Measurements from ENCODE around the gene IL2RA.

Gene IL2RA

GRCh38 chr10:5968681-5969453, 93.3 kb downstream of the IL2RA start:
- no peak overlapping the region for H3K4me3 ChIP-seq (replicated peaks; ENCODE audit: low read depth, low read length)
- peaks cover 4% of the 10 kb centered on the region for H3K36me3 ChIP-seq (ENCODE audit: control insufficient read depth, insufficient read depth, low read length)
- no peak for TF ChIP-seq CTCF (IDR thresholded peaks at IDR 0.05; ENCODE audit: insufficient read depth, low read length, poor library complexity, severe bottlenecking)
- no peak for DNase-seq (ENCODE audit: extremely low read depth, insufficient read length)
- H3K27me3 ChIP-seq (replicated peaks; ENCODE audit: control insufficient read depth, insufficient read depth, low read length), result no peaks in the 10 kb centered on the region

- Histone ChIP-seq H3K36me3 (ENCODE audit: control insufficient read depth, insufficient read depth, low read length) (peaks cover 4% of the 10 kb centered on the region), H3K27me3 (replicated peaks; ENCODE audit: control insufficient read depth, insufficient read depth, low read length) (no peaks in the 10 kb centered on the region), H3K4me3 (replicated peaks; ENCODE audit: low read depth, low read length) (no peak overlapping the region)
- no peak for TF ChIP-seq CTCF (IDR thresholded peaks at IDR 0.05; ENCODE audit: insufficient read depth, low read length, poor library complexity, severe bottlenecking)
- no peak for DNase-seq (ENCODE audit: extremely low read depth, insufficient read length)
Observed at GRCh38 chr10:5968037-5968680, 94.0 kb downstream of the IL2RA start.

GRCh38 chr10:5965266-5965665, 96.9 kb downstream of the IL2RA start:
- Histone ChIP-seq H3K4me3 (replicated peaks; ENCODE audit: low read depth, low read length) (no peak overlapping the region), H3K27me3 (replicated peaks; ENCODE audit: control insufficient read depth, insufficient read depth, low read length) (no peaks in the 10 kb centered on the region), H3K36me3 (ENCODE audit: control insufficient read depth, insufficient read depth, low read length) (peaks cover 13% of the 10 kb centered on the region)
- TF ChIP-seq CTCF (IDR thresholded peaks at IDR 0.05; ENCODE audit: insufficient read depth, low read length, poor library complexity, severe bottlenecking), result no peak
- DNase-seq (ENCODE audit: extremely low read depth, insufficient read length), result no peak

GRCh38 chr10:5964736-5965135, 97.4 kb downstream of the IL2RA start:
- Histone ChIP-seq H3K36me3 (ENCODE audit: control insufficient read depth, insufficient read depth, low read length) (peaks cover 15% of the 10 kb centered on the region), H3K4me3 (replicated peaks; ENCODE audit: low read depth, low read length) (no peak overlapping the region), H3K27me3 (replicated peaks; ENCODE audit: control insufficient read depth, insufficient read depth, low read length) (no peaks in the 10 kb centered on the region)
- TF ChIP-seq CTCF (IDR thresholded peaks at IDR 0.05; ENCODE audit: insufficient read depth, low read length, poor library complexity, severe bottlenecking), result no peak
- DNase-seq (ENCODE audit: extremely low read depth, insufficient read length), result no peak

GRCh38 chr10:5963591-5963990, 98.6 kb downstream of the IL2RA start:
- H3K4me3 ChIP-seq (replicated peaks; ENCODE audit: low read depth, low read length), result no peak overlapping the region
- no peak for DNase-seq (ENCODE audit: extremely low read depth, insufficient read length)
- no peak for TF ChIP-seq CTCF (IDR thresholded peaks at IDR 0.05; ENCODE audit: insufficient read depth, low read length, poor library complexity, severe bottlenecking)
- no peaks in the 10 kb centered on the region for H3K27me3 ChIP-seq (replicated peaks; ENCODE audit: control insufficient read depth, insufficient read depth, low read length)
- peaks cover 21% of the 10 kb centered on the region for H3K36me3 ChIP-seq (ENCODE audit: control insufficient read depth, insufficient read depth, low read length)
